ENCODE data around the gene DISC1.

- TF ChIP-seq POLR2A (IDR thresholded peaks at IDR 0.05; ENCODE audit: low read depth, low read length) = no peak
- no peak for TF ChIP-seq POLR2AphosphoS5 (IDR thresholded peaks at IDR 0.05; ENCODE audit: low read depth, low read length)
- no peak for TF ChIP-seq TAF1 (IDR thresholded peaks at IDR 0.05; ENCODE audit: borderline replicate concordance, low read depth, low read length)
Measured at GRCh38 chr1:231702804-231703203, 76.2 kb downstream of the DISC1 start.

Data from GM12892 (cell line).